ENCODE measurements around the gene TRIM61.
A peak's percentile ranks its signal among the peaks of the same experiment; 100 is the strongest.
"Not testable (repeated sequence)": the region's sequence is repeated elsewhere in the genome, so short reads cannot be mapped to it uniquely, and the experiment has no call there.

The TRIM61 gene

GRCh38 chr4:164956766-164957643 is 20.5 kb downstream of the TRIM61 start:
- DNase-seq = peak; percentile 37

DNA sequence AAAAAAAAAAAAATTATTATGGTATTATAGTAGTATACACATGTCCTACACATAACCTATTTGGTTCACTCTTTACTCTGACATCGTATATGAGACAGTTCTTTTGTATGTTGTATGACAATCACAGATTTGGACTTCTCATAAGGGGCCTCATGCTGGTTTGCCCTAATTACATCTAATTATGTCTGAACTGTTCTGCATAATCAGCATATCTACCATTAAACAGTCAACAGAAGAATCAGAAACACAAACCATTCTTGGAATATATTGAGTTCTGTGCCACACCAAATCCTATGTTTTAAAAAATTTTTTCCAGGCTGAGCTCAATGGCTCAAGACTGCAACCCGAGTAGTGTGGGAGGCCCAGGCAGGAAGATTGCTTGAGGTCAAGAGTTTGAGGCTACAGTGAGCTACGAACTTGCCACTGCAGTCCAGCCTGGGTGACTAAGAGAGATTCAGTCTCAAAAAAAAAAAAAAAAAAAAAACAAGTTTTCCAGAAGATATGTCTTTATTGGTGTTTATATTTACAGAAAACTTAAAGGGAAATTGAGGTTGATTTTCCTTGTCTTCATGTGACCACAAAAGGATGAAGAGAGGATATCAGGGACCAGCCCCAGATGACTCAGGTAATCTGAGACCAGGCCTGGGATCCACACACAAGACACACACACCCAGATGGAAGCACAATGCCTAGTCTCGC is 22.2 kb downstream of the TRIM61 start:
- no peak for DNase-seq

DNA sequence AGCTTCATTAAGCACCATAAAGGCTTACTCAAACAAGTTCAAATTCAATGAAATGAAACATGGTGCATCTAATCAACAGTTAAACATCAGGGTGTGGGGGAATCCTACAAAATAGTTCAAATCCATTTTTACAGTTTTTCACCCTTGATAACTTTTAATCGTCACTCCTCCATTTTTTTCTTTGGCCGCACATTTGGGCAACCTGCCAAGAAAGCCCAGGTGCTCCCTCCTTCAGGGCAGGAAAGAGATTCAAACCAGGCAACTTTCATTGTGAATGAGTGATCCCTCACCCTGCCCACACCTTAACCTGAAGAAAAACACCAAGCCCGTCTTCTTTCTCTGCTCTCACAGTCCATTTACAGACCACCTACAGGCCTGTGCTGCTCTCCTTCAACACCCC is 24.9 kb downstream of the TRIM61 start:
- no peak for DNase-seq

GRCh38 chr4:164949448-164950143 is 27.9 kb downstream of the TRIM61 start:
- no peak for DNase-seq

- DNase-seq = no peak
Observed at GRCh38 chr4:164948975-164949374, 28.5 kb downstream of the TRIM61 start.

GRCh38 chr4:164948006-164948405 is 29.5 kb downstream of the TRIM61 start:
- not testable (repeated sequence) for DNase-seq

GRCh38 chr4:164946810-164947209 is 30.6 kb downstream of the TRIM61 start:
- DNase-seq = no peak

DNA sequence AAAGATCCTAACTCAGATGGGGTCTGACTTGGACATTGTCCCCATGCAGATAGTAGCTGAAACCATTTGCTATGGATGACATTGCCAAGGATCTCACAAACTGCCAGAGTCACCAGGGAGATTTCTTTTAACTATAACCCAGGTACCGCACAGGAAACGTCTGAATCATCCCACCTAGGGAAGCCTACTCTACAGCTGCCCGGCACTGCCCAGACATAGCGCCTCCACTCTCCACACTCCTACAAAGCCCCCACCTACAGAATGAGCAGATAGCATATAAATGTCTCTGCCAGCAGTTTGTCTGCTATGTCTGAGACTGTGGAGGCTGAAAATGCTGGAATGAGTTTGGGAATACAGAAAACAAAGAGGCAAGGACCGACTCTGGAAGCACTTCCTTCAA is 32.3 kb downstream of the TRIM61 start:
- DNase-seq = no peak

- DNase-seq = no peak
Observed at GRCh38 chr4:164943192-164943591, 34.3 kb downstream of the TRIM61 start.

DNA sequence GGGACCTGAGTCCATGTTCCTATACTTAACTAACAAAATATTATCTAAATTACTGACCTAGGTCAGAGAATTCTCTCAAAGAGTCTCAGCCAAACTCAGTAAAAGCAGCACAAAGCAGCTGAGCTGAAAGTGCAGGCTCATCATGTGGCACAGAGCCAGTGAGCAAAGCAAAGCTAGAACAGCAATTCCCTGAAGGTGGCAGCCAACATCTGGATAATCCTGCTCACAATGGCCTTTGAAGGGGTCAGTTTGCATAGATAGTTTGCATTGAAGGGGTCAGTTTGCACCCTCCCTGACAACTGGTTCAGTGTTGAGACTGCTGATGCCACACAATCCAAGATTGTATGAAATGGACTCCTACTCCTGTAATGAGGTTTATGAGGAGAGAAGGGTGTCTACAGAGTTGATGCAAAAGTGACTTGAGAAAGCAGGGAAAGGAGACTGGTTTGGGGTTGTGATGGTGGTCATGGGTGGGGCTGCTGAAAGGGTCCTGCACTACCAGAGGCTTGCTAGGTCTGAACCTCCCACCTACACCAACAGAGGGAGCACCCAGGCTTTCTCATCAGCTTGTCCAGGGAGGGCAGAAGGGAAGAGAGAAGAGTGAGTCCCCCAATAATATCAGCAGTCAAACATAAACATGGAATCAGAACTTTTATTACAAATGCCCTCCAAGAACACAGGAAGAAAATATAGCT is 39.7 kb downstream of the TRIM61 start:
- peak; percentile 35 for DNase-seq

DNA sequence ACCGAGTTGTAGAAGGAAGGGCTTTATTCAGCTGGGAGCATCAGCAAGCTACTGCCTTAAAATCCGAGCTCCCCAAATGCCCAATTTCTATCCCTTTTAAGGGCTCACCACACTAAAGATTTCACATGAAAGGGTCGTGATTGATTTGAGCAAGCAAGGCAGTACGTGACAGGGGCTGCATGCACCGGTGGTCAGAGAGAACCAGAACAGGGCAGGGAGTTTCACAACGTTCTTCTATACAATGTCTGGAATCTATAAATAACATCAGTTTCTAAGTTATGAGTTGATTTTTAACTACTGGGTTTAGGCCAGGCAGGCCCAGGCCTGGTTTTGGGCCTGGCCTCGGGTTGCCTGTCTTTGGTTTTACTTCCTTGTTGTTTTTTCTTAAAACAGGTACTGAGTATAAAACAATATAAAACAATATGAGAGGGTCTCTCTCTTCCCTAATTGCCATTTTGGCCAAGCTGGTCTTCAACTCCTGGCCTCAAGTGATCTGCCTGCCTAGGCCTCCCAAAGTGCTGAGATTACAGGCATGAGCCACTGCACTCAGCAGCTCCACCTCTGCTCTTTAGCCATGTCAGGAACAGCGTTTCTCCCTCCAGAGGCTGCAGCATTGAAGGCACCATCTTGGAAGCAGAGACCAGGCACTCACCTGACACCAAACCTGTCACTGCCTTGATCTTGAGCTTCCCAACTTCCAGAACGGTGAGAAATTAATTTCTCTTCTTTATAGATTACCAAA is 41.4 kb downstream of the TRIM61 start:
- DNase-seq = not testable (repeated sequence)

DNA sequence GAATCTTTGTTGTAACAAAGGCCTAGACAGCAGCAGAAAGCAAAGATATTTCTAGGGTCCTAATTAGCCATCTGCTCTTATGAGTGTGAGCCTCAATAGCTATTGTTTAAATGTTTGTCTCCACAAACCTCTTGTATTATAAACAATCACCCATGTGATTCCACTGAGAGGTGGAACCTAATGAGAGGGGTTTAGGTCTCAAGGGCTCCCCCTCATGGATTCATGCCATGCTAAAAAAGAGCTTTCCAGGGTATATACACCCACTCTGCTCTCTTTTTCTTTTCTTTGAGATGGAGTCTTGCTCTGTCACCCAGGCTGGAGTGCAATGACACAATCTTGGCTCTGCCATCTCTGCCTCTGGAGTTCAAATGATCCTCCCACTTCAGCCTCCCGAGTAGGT is 42.1 kb downstream of the TRIM61 start:
- DNase-seq = no peak

DNA sequence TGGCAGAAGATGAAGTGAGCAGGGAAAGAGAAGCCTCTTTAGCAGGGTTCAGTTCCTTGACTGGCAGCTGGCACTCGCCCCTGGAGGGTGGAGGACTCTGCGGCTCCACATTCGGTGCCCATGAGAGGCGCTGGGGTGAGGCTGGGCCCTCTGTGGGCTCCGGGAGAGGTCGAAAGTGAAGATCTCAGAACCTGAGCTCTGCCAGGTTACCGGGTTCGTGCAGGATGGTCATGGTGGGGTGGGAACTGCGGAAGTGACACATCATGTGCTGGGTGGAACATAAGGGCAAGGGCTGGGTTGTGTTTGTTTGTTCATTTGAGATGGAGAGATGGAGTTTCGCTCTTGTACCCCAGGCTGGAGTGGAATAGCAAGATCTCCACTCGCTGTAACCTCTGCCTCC is 44.2 kb downstream of the TRIM61 start:
- no peak for DNase-seq

DNA sequence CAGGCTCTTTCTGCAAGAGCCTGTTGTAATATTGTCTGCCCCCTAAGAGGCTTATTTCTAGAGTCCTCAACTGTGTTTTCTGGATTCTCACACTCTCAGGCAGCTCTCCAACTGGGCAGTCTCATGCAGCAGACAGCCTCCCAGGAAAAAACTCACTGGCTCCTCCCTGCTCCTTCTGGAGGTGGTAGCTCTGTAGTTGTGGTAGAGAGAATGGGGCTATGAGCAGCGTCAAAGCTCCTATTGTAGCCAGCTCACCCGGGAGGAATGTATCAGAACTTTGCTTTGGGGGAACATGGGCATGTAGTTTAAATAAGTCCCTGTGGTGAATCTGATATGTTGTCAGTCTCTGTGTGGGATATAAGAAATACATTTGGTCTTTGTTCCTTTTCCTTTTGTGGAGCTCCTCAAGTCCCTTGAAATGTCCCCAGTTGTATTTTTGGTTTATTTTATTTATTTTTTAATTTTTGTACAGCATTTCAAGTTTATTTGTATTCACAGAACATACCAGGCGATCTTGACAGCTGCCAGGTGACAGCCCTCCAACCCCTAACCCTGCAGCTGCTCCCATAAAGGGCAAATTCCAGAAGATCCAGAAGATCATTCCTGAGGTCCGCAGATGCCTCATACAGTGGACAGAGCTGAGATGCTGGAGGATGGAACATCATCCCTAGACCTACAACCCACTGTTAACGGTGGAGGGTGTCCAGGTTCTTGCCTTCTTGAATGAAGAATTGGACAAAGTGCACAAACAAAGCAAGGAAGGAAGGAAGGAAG is 45.7 kb downstream of the TRIM61 start:
- no peak for DNase-seq

DNA sequence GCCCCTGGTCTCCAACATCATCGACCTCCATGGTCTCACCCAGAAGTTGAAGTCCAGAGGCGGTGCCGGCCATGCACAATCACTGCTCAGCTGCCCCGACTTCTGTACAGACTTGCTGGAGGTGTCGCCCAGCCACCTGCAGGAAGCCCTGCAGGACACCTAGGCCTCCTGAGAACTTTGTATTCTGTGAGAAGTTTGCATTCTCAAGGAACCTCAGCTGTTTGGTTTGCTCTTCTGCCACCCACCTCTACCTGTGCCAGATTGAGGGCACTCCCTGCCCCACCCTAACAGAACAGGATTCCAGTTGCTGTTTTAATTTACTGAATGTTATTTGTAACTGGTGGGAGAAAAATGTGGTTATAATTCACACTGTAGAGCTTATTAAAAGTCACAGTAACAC is 46.8 kb downstream of the TRIM61 start:
- DNase-seq = no peak

- peak; percentile 15 for DNase-seq
Observed at GRCh38 chr4:164927101-164927500, 50.4 kb downstream of the TRIM61 start.

DNA sequence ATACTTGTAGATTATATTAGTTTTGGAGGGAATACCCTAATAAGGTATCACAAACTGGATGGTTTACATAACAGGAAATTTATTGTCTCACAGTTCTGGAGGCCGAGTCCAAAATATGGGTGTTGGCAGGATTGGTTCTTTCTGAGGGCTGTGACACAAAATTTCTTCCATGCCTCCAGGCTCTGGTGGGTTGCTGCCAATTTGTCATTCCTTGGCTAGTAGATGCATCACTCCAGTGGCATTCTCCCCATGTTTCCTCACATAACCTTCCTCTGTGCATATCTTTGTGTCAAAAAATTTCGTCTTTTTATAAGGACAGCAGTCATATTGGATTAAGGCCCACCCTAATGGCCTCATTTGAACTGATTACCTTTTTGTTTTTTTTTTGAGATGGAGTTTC is 51.2 kb downstream of the TRIM61 start:
- no peak for DNase-seq

GRCh38 chr4:164924670-164925238 is 52.7 kb downstream of the TRIM61 start:
- no peak for DNase-seq

GRCh38 chr4:164918956-164919355 is 58.5 kb downstream of the TRIM61 start:
- DNase-seq = no peak
